H9 (cell line): Measurements from ENCODE around the gene GLRA3. TPM values are rescaled to one million over a fixed set of nuclear protein-coding genes. Genes with fewer than 3 reads are reported as not detected.

Experiments
- DNase-seq: peaks from one replicate; pipeline ENCODE4 v3.0.0-alpha.2; 2017
- H2AFZ ChIP-seq: one replicate; pipeline ENCODE4 v1.6.1; 2013; ENCODE audit warnings: mild to moderate bottlenecking, low read length, control low read depth, moderate library complexity
- H2AK5ac ChIP-seq: 2 replicates; pipeline ENCODE4 v1.6.1; 2013; ENCODE audit warnings: low read length, control low read depth, mixed read lengths; ENCODE audit not compliant: insufficient read length
- H2BK120ac ChIP-seq: one replicate; pipeline ENCODE4 v1.6.1; 2013; ENCODE audit warnings: low read depth, mild to moderate bottlenecking, low read length, control low read depth, inconsistent platforms; ENCODE audit not compliant: poor library complexity, severe bottlenecking
- H2BK12ac ChIP-seq: 2 replicates; pipeline ENCODE4 v1.6.1; 2013; ENCODE audit warnings: low read length, control low read depth, mixed read lengths, low read depth; ENCODE audit not compliant: insufficient read length
- H2BK15ac ChIP-seq: 2 replicates; pipeline ENCODE4 v1.6.1; 2013; ENCODE audit warnings: low read depth, low read length, control low read depth
- H2BK20ac ChIP-seq: one replicate; pipeline ENCODE4 v1.6.1; 2013; ENCODE audit warnings: low read depth, mild to moderate bottlenecking, low read length, control low read depth, inconsistent platforms; ENCODE audit not compliant: poor library complexity, severe bottlenecking
- H2BK5ac ChIP-seq: 2 replicates; pipeline ENCODE4 v1.6.1; 2013; ENCODE audit warnings: low read length, control low read depth, mixed read lengths; ENCODE audit not compliant: insufficient read length
- H3K14ac ChIP-seq: 2 replicates; pipeline ENCODE4 v1.6.1; 2013; ENCODE audit warnings: low read length, control low read depth; ENCODE audit not compliant: insufficient read depth
- H3K18ac ChIP-seq: 2 replicates; pipeline ENCODE4 v1.6.1; 2013; ENCODE audit warnings: low read depth, mild to moderate bottlenecking, mixed read lengths, low read length, control low read depth; ENCODE audit not compliant: insufficient read length
- H3K23ac ChIP-seq: 2 replicates; pipeline ENCODE4 v1.6.1; 2013; ENCODE audit warnings: low read length, control low read depth, mixed read lengths, low read depth; ENCODE audit not compliant: insufficient read length
- H3K23me2 ChIP-seq: 2 replicates; pipeline ENCODE4 v1.6.1; 2013; ENCODE audit warnings: low read depth, mild to moderate bottlenecking, mixed read lengths, low read length, control low read depth; ENCODE audit not compliant: insufficient read length, poor library complexity, severe bottlenecking
- H3K27ac ChIP-seq: 2 replicates; pipeline ENCODE4 v1.5.1; 2013; ENCODE audit warnings: low read length, control low read depth, mixed read lengths, low read depth; ENCODE audit not compliant: insufficient read length
- H3K27me3 ChIP-seq: 2 replicates; pipeline ENCODE4 v1.6.1; 2013; ENCODE audit warnings: low read length, control low read depth, inconsistent platforms; ENCODE audit not compliant: insufficient read depth
- H3K4ac ChIP-seq: 2 replicates; pipeline ENCODE4 v1.6.1; 2013; ENCODE audit warnings: low read depth, mild to moderate bottlenecking, control low read depth, inconsistent platforms, low read length, moderate library complexity
- H3K4me1 ChIP-seq: 2 replicates; pipeline ENCODE4 v1.6.1; 2013; ENCODE audit warnings: low read length, control low read depth, inconsistent platforms; ENCODE audit not compliant: insufficient read depth
- H3K4me2 ChIP-seq: 2 replicates; pipeline ENCODE4 v1.6.1; 2013; ENCODE audit warnings: low read length, control low read depth, mixed read lengths; ENCODE audit not compliant: insufficient read length, insufficient read depth
- H3K56ac ChIP-seq: 2 replicates; pipeline ENCODE4 v1.6.1; 2013; ENCODE audit warnings: low read depth, mild to moderate bottlenecking, mixed read lengths, low read length, control low read depth; ENCODE audit not compliant: insufficient read length
- H3K79me1 ChIP-seq: 2 replicates; pipeline ENCODE4 v1.6.1; 2013; ENCODE audit warnings: low read depth, mild to moderate bottlenecking, moderate library complexity, low read length, control low read depth, inconsistent platforms; ENCODE audit not compliant: insufficient read depth, poor library complexity, severe bottlenecking
- H3K79me2 ChIP-seq: 2 replicates; pipeline ENCODE4 v1.6.1; 2013; ENCODE audit warnings: low read length, control low read depth, inconsistent platforms; ENCODE audit not compliant: insufficient read depth
- H3K9ac ChIP-seq: 2 replicates; pipeline ENCODE4 v1.6.1; 2013; ENCODE audit warnings: low read length, control low read depth, mixed read lengths; ENCODE audit not compliant: insufficient read length; ENCODE audit errors: extremely low read depth
- H3K9me3 ChIP-seq: one replicate; pipeline ENCODE4 v1.6.1; 2013; ENCODE audit warnings: low read depth, low read length, inconsistent platforms; ENCODE audit not compliant: control insufficient read depth
- H3T11ph ChIP-seq: one replicate; pipeline ENCODE4 v1.6.1; 2013; ENCODE audit warnings: mild to moderate bottlenecking, low read length, control low read depth, inconsistent platforms
- H4K20me1 ChIP-seq: one replicate; pipeline ENCODE4 v1.6.1; 2013; ENCODE audit not compliant: control insufficient read depth, insufficient read length, insufficient read depth
- H4K5ac ChIP-seq: 2 replicates; pipeline ENCODE4 v1.6.1; 2013; ENCODE audit warnings: low read depth, mild to moderate bottlenecking, mixed read lengths, low read length, control low read depth; ENCODE audit not compliant: insufficient read length
- H4K8ac ChIP-seq: replicated peaks from 2 replicates; pipeline ENCODE4 v1.6.1; 2013; ENCODE audit warnings: low read length, control low read depth, mixed read lengths, low read depth; ENCODE audit not compliant: insufficient read length
- H4K91ac ChIP-seq: 2 replicates; pipeline ENCODE4 v1.6.1; 2013; ENCODE audit warnings: low read depth, mild to moderate bottlenecking, moderate library complexity, mixed read lengths, low read length, control low read depth; ENCODE audit not compliant: insufficient read length
- H3K27ac Mint-ChIP-seq, 3 experiments: 2 replicates in 2 of 3; 3 replicates in 1 of 3; pipeline ENCODE4 v1.8.0; 2020 to 2021; ENCODE audit warnings: mixed read lengths in 3 of 3, mild to moderate bottlenecking in 1 of 3, moderate library complexity in 1 of 3
- H3K27me3 Mint-ChIP-seq: 2 replicates; pipeline ENCODE4 v1.8.0; 2021; ENCODE audit warnings: low read depth, mild to moderate bottlenecking, moderate library complexity, mixed read lengths
- H3K36me3 Mint-ChIP-seq, 3 experiments: 2 replicates in 2 of 3; 3 replicates in 1 of 3; pipeline ENCODE4 v1.8.0; 2020 to 2021; ENCODE audit warnings: low read depth in 3 of 3, mixed read lengths in 3 of 3; ENCODE audit not compliant: insufficient read depth in 1 of 3
- H3K4me1 Mint-ChIP-seq, 2 experiments: 2 replicates each; pipeline ENCODE4 v1.8.0; 2020; ENCODE audit warnings: mixed read lengths in 2 of 2
- H3K4me3 Mint-ChIP-seq, 2 experiments: 2 replicates in 1 of 2; 3 replicates in 1 of 2; pipeline ENCODE4 v1.8.0; 2020 to 2021; ENCODE audit warnings: mild to moderate bottlenecking in 2 of 2, mixed read lengths in 2 of 2, moderate library complexity in 1 of 2
- H3K9me3 Mint-ChIP-seq, 2 experiments: 2 replicates in 1 of 2; 3 replicates in 1 of 2; pipeline ENCODE4 v1.8.0; 2020; ENCODE audit warnings: mild to moderate bottlenecking in 2 of 2, mixed read lengths in 2 of 2, moderate library complexity in 1 of 2
- CTCF ChIP-seq: fragments of 200-600 bp; sonication (generic); conservative IDR thresholded peaks from 3 replicates; pipeline ENCODE4 v1.8.0; 2021; ENCODE audit warnings: antibody characterized with exemption, mild to moderate bottlenecking
- WGBS: extraction: QIAGEN DNeasy Blood & Tissue Kit; methylation state at CpG from one replicate; pipeline ENCODE4 v1.1.7; 2013; ENCODE audit warnings: missing lambda C conversion rate, low lambda C conversion rate, mixed read lengths; ENCODE audit not compliant: insufficient read length; ENCODE audit errors: extremely low coverage; 5-methylcytosine and 5-hydroxymethylcytosine counted together
- total RNA-seq: library from RNA; stranded (reverse); gene quantifications from 2 replicates; pipeline ENCODE4 v1.2.1, GENCODE V29; 2021

GLRA3 gene
- total RNA-seq, 1 experiment from 2014 or later, result 0.09 TPM

GRCh38 chr4:174595141-174595929 is 233.7 kb downstream of the GLRA3 start:
- Histone ChIP-seq H3K79me2 (no peaks in the 10 kb centered on the region), H2AFZ (no peak overlapping the region), H2AK5ac (no peak overlapping the region), H3K4me1 (no peaks in the 10 kb centered on the region), H2BK5ac (no peak overlapping the region), H3K18ac (no peak overlapping the region), H3T11ph (no peak overlapping the region), H3K14ac (no peak overlapping the region), H3K27ac (no peak overlapping the region), H2BK20ac (no peak overlapping the region), H3K79me1 (no peaks in the 10 kb centered on the region), H4K20me1 (no peaks in the 10 kb centered on the region), H3K56ac (no peak overlapping the region), H2BK120ac (no peak overlapping the region), H3K9ac (no peak overlapping the region), H2BK15ac (no peak overlapping the region), H3K27me3 (no peaks in the 10 kb centered on the region), H3K23me2 (no peaks in the 10 kb centered on the region), H3K4ac (no peak overlapping the region), H4K91ac (no peak overlapping the region), H2BK12ac (no peak overlapping the region), H4K8ac (no peak overlapping the region), H3K4me2 (no peak overlapping the region), H4K5ac (no peak overlapping the region), H3K23ac (no peak overlapping the region), H3K9me3 (no peaks in the 10 kb centered on the region)
- Mint-ChIP-seq H3K4me1 (peaks cover 7 to 10% of the 10 kb centered on the region in 2 experiments), H3K9me3 (peaks cover 3 to 4% of the 10 kb centered on the region in 2 experiments; a peak in 1 of 5 replicates), H3K27me3 (no peaks in the 10 kb centered on the region), H3K27ac (no peak overlapping the region), H3K4me3 (no peak overlapping the region), H3K36me3 (peaks cover 0 to 5% (median 0%) of the 10 kb centered on the region in 3 experiments; a peak in 3 of 7 replicates)
- no peak for TF ChIP-seq CTCF
- no CpG with 5 or more reads among the region's 4 CpGs for WGBS
- DNase-seq, result no peak
